Measurements from ENCODE around the gene NABP1. TPM values are rescaled to one million over a fixed set of nuclear protein-coding genes. Genes with fewer than 3 reads are reported as not detected.

The NABP1 gene
- total RNA-seq, 1 experiment from 2014 or later: 3.2 TPM

GRCh38 chr2:191705701-191706100 lies 27.8 kb downstream of the NABP1 start:
- Histone ChIP-seq H3K14ac (ENCODE audit: insufficient read depth, low read length) (no peak overlapping the region), H4K91ac (ENCODE audit: insufficient read length, low read depth, low read length) (no peak overlapping the region), H2BK15ac (ENCODE audit: low read depth, low read length) (no peak overlapping the region), H2BK20ac (ENCODE audit: low read depth, low read length, poor library complexity, severe bottlenecking) (no peak overlapping the region), H3K4me2 (ENCODE audit: insufficient read depth, insufficient read length, low read length) (no peak overlapping the region), H3K27ac (ENCODE audit: insufficient read length, low read depth, low read length) (no peak overlapping the region), H4K8ac (replicated peaks; ENCODE audit: insufficient read length, low read depth, low read length) (no peak overlapping the region), H2BK120ac (ENCODE audit: low read depth, low read length, poor library complexity, severe bottlenecking) (no peak overlapping the region), H2AK5ac (ENCODE audit: insufficient read length, low read length) (no peak overlapping the region), H3K9me3 (ENCODE audit: control insufficient read depth, low read depth, low read length) (no peaks in the 10 kb centered on the region), H3K27me3 (ENCODE audit: insufficient read depth, low read length) (no peaks in the 10 kb centered on the region), H3T11ph (ENCODE audit: low read length) (no peak overlapping the region), H4K20me1 (ENCODE audit: control insufficient read depth, insufficient read depth, insufficient read length) (no peaks in the 10 kb centered on the region), H3K4me1 (ENCODE audit: insufficient read depth, low read length) (no peaks in the 10 kb centered on the region), H3K9ac (ENCODE audit: extremely low read depth, insufficient read length, low read length) (no peak overlapping the region), H3K56ac (ENCODE audit: insufficient read length, low read depth, low read length) (no peak overlapping the region), H3K79me1 (ENCODE audit: insufficient read depth, low read depth, low read length, poor library complexity, severe bottlenecking) (no peaks in the 10 kb centered on the region), H4K5ac (ENCODE audit: insufficient read length, low read depth, low read length) (no peak overlapping the region), H2BK5ac (ENCODE audit: insufficient read length, low read length) (no peak overlapping the region), H3K79me2 (ENCODE audit: insufficient read depth, low read length) (no peaks in the 10 kb centered on the region), H3K4ac (ENCODE audit: low read depth, low read length) (no peak overlapping the region), H3K23ac (ENCODE audit: insufficient read length, low read depth, low read length) (no peak overlapping the region), H2BK12ac (ENCODE audit: insufficient read length, low read depth, low read length) (no peak overlapping the region), H2AFZ (ENCODE audit: low read length) (no peak overlapping the region), H3K23me2 (ENCODE audit: insufficient read length, low read depth, low read length, poor library complexity, severe bottlenecking) (no peaks in the 10 kb centered on the region), H3K18ac (ENCODE audit: insufficient read length, low read depth, low read length) (no peak overlapping the region)
- peaks cover 17 to 19% of the 10 kb centered on the region in 2 experiments for H3K4me1 Mint-ChIP-seq
- H3K9me3 Mint-ChIP-seq: no peaks in the 10 kb centered on the region; a peak in 1 of 5 replicates
- H3K36me3 Mint-ChIP-seq (ENCODE audit: insufficient read depth in 1 of 3, low read depth in 3 of 3): no peaks in the 10 kb centered on the region
- no peak for TF ChIP-seq CTCF (conservative IDR thresholded peaks at IDR 0.05)
- H3K27ac Mint-ChIP-seq: no peak overlapping the region
- no peak overlapping the region for H3K4me3 Mint-ChIP-seq
- DNase-seq: no peak
- no CpG with 5 or more reads among the region's 1 CpG for WGBS (ENCODE audit: extremely low coverage, insufficient read length, low lambda C conversion rate)
- no peaks in the 10 kb centered on the region; the same call in 1 of the 2 replicates for H3K27me3 Mint-ChIP-seq (ENCODE audit: low read depth)

Measured in H9 (cell line).